Esophagus muscularis mucosa (tissue), 4 donors: ENCODE data around the gene IFITM1.

Experiments used
- CTCF ChIP-seq, 3 experiments: fragments of 200-600 bp in 2 of 3; fragments of 450-650 bp in 1 of 3; sonication (generic) in 2 of 3; IDR thresholded peaks; one replicate each; pipeline ENCODE4 v1.5.1; 2017 to 2019; ENCODE audit warnings: antibody characterized with exemption in 3 of 3, mild to moderate bottlenecking in 2 of 3, moderate library complexity in 1 of 3
- EP300 ChIP-seq: sonication (generic); formaldehyde crosslinking; IDR thresholded peaks from one replicate; pipeline ENCODE4 v1.6.1; 2017; ENCODE audit warnings: antibody characterized with exemption
- POLR2A ChIP-seq: fragments of 450-650 bp; IDR thresholded peaks from one replicate; pipeline ENCODE4 v1.6.1; 2017; ENCODE audit warnings: antibody characterized with exemption, moderate library complexity, mild to moderate bottlenecking, low read depth
- POLR2AphosphoS5 ChIP-seq, 2 donors: sonication (generic); formaldehyde crosslinking; IDR thresholded peaks; one replicate each; pipeline ENCODE4 v1.6.1; 2017; ENCODE audit warnings: antibody characterized with exemption in 2 of 2

- no peak for TF ChIP-seq CTCF (IDR thresholded peaks at IDR 0.05)
- TF ChIP-seq POLR2AphosphoS5 (IDR thresholded peaks at IDR 0.05): no peak
- TF ChIP-seq POLR2A: no peak
- no peak for TF ChIP-seq EP300
These were observed 22.2 kb downstream of the IFITM1 start for GRCh38 chr11:335779-336658.
